Measurements from ENCODE around the gene SRP72.
A peak's percentile ranks its signal among the peaks of the same experiment; 100 is the strongest.

Gene SRP72

GRCh38 chr4:56544573-56545131 is 77.2 kb downstream of the SRP72 start:
- H3K4me3 ChIP-seq (ENCODE audit: low read depth, low read length), result peak overlapping the region; percentile 29

- no peak overlapping the region for H3K4me3 ChIP-seq (ENCODE audit: low read depth, low read length)
Observed at GRCh38 chr4:56550642-56551041, 83.2 kb downstream of the SRP72 start.

GRCh38 chr4:56551516-56551915 is 84.1 kb downstream of the SRP72 start:
- H3K4me3 ChIP-seq (ENCODE audit: low read depth, low read length), result no peak overlapping the region

- H3K4me3 ChIP-seq (ENCODE audit: low read depth, low read length), result no peak overlapping the region
Observed at GRCh38 chr4:56552273-56552672, 84.9 kb downstream of the SRP72 start.

Data from iPS-11a (cell line).